Panc1 (cell line): Measurements from ENCODE around the gene PIGZ. TPM values are rescaled to one million over a fixed set of nuclear protein-coding genes. Genes with fewer than 3 reads are reported as not detected.

Source experiments
- ATAC-seq: fragments of 200-7000 bp; cut with Tn5 transposase; 2 replicates; pipeline ENCODE4 v1.9.1; 2020; ENCODE audit warnings: mild to moderate bottlenecking, moderate library complexity
- BruUV-seq: library from RNA; stranded (reverse); fragments of 400-500 nt; replicated peaks from 2 replicates; lab custom pipeline; 2021; lab: Mats Ljungman, UMichigan
- CTCF ChIA-PET: fragments of 300-600 bp; sonication (Branson Sonifier 250); formaldehyde crosslinking; loops from one replicate; lab custom pipeline; 2022; ENCODE audit warnings: antibody characterized with exemption; lab: Charles Lee
- POLR2A ChIA-PET: fragments of 300-600 bp; sonication (Branson Sonifier 250); formaldehyde crosslinking; loops from one replicate; lab custom pipeline; 2022; ENCODE audit warnings: antibody characterized with exemption; lab: Charles Lee
- DNase-seq: peaks from one replicate; pipeline ENCODE4 v3.0.0-alpha.2; 2010; ENCODE audit warnings: low read depth, low spot score
- H3K27ac ChIP-seq: 2 replicates; pipeline ENCODE4 v1.5.1; 2011; ENCODE audit warnings: mild to moderate bottlenecking, low read length, inconsistent platforms
- H3K27me3 ChIP-seq: fragments of 200-500 bp; sonication (Bioruptor generic); 2 replicates; pipeline ENCODE4 v1.6.0; 2014; ENCODE audit warnings: low read length, inconsistent platforms; ENCODE audit not compliant: control insufficient read depth, insufficient read depth
- H3K36me3 ChIP-seq: fragments of 200-500 bp; sonication (Bioruptor generic); 2 replicates; pipeline ENCODE4 v1.5.1; 2014; ENCODE audit warnings: inconsistent platforms, mild to moderate bottlenecking, low read length, moderate library complexity; ENCODE audit not compliant: control insufficient read depth, insufficient read depth
- H3K4me1 ChIP-seq: 2 replicates; pipeline ENCODE4 v1.5.1; 2011; ENCODE audit warnings: inconsistent platforms, mild to moderate bottlenecking, low read length, moderate library complexity; ENCODE audit not compliant: control insufficient read depth, insufficient read depth
- H3K4me3 ChIP-seq, 2 experiments: 2 replicates each; pipeline ENCODE4 v1.5.1; 2011 to 2012; ENCODE audit warnings: low read depth in 2 of 2, low read length in 2 of 2, mild to moderate bottlenecking in 2 of 2, inconsistent platforms in 1 of 2, moderate library complexity in 1 of 2
- H3K9me3 ChIP-seq: fragments of 200-500 bp; sonication (Bioruptor generic); 2 replicates; pipeline ENCODE4 v1.5.1; 2014; ENCODE audit warnings: low read depth, mild to moderate bottlenecking, inconsistent platforms, low read length, moderate library complexity; ENCODE audit not compliant: control insufficient read depth, insufficient read depth
- CTCF ChIP-seq: fragments of 450-650 bp; IDR thresholded peaks from 2 replicates; pipeline ENCODE4 v1.5.1; 2017; ENCODE audit warnings: mild to moderate bottlenecking
- POLR2AphosphoS5 ChIP-seq: IDR thresholded peaks from 2 replicates; pipeline ENCODE4 v1.6.1; 2012; ENCODE audit warnings: mild to moderate bottlenecking, low read depth, low read length, moderate library complexity
- REST ChIP-seq, 2 experiments: IDR thresholded peaks; 2 replicates each; pipeline ENCODE4 v1.6.1; 2011 to 2012; ENCODE audit warnings: low read depth in 2 of 2, control low read depth in 1 of 2, low read length in 1 of 2, mild to moderate bottlenecking in 1 of 2, moderate library complexity in 1 of 2; ENCODE audit not compliant: insufficient read depth in 1 of 2
- SIN3A ChIP-seq: IDR thresholded peaks from 2 replicates; pipeline ENCODE4 v1.6.1; 2012; ENCODE audit warnings: low read depth, mild to moderate bottlenecking, low read length, moderate library complexity, borderline replicate concordance; ENCODE audit not compliant: insufficient read depth
- TCF7L2 ChIP-seq: IDR thresholded peaks from 2 replicates; pipeline ENCODE4 v1.6.1; 2011; ENCODE audit warnings: mild to moderate bottlenecking, low read depth, low read length, inconsistent platforms
- in situ Hi-C: cut with HindIII; loops from 2 replicates; pipeline ENCODE4 v1.10.0; 2016; ENCODE audit warnings: low sequenced_read_pairs, low pct_unique_long_range_greater_than_20kb
- intact Hi-C: fragments of 100-400 bp; cut with micrococcal nuclease; formaldehyde crosslinking; loops from one replicate; pipeline ENCODE4 v1.10.0; 2022; ENCODE audit not compliant: unreplicated experiment
- total RNA-seq: library from RNA; stranded (reverse); gene quantifications from one replicate; pipeline ENCODE4 v1.2.1, GENCODE V29; 2021; ENCODE audit not compliant: unreplicated experiment

PIGZ gene
- total RNA-seq, 1 experiment from 2014 or later, result 6.3 TPM

GRCh38 chr3:196975349-196975748 is 6.7 kb upstream of the PIGZ start:
- no peaks in the 10 kb centered on the region for H3K36me3 ChIP-seq
- no peaks in the 10 kb centered on the region for H3K27me3 ChIP-seq
- H3K27ac ChIP-seq, result no peak overlapping the region
- intact Hi-C loops (loop anchor here (10.0 kb wide), 1 partner anchor 451 kb away; no protein-coding TSS in a partner anchor), in situ Hi-C loops (no loop called here)
- ChIA-PET POLR2A (no interaction called here), CTCF (interaction anchor here (1.8 kb wide), 1 partner anchor 54 kb away, joined by 6 read pairs; the partner anchor contains the start of gene MELTF)
- no peak overlapping the region for H3K4me3 ChIP-seq
- peaks cover under 1% of the 10 kb centered on the region; the same call in 1 of the 2 replicates for H3K4me1 ChIP-seq
- TF ChIP-seq TCF7L2 (no peak), SIN3A (no peak), REST (IDR thresholded peaks at IDR 0.05; ENCODE audit: insufficient read depth in 1 of 2, low read depth in 2 of 2, low read length in 1 of 2) (no peak)
- no peak for ATAC-seq
- no peaks in the 10 kb centered on the region for H3K9me3 ChIP-seq
- no TSS peak for BruUV-seq
- no peak for DNase-seq

- intact Hi-C loops, result loop anchor here (10.0 kb wide), 1 partner anchor 450 kb away; no protein-coding TSS in a partner anchor
- ChIA-PET CTCF (interaction anchor here (1.8 kb wide), 1 partner anchor 55 kb away, joined by 6 read pairs; the partner anchor contains the start of gene MELTF), POLR2A (interaction anchor here (0.6 to 0.7 kb wide), 2 partner anchors 16 to 550 kb away, joined by 5 to 16 read pairs; no protein-coding TSS in a partner anchor)
- H3K36me3 ChIP-seq, result no peaks in the 10 kb centered on the region
- TF ChIP-seq POLR2AphosphoS5 (no peak), SIN3A (no peak), CTCF (no peak), REST (IDR thresholded peaks at IDR 0.05; ENCODE audit: insufficient read depth in 1 of 2, low read depth in 2 of 2, low read length in 1 of 2) (no peak), TCF7L2 (no peak)
- DNase-seq (no peak), ATAC-seq (no peak)
- H3K27me3 ChIP-seq, result no peaks in the 10 kb centered on the region
- peaks cover 5% of the 10 kb centered on the region for H3K4me1 ChIP-seq
- H3K4me3 ChIP-seq, result no peak overlapping the region
- in situ Hi-C loops, result no loop called here
- BruUV-seq, result no TSS peak
- no peak overlapping the region for H3K27ac ChIP-seq
- H3K9me3 ChIP-seq, result no peaks in the 10 kb centered on the region
Observed at GRCh38 chr3:196974661-196975060, 6.0 kb upstream of the PIGZ start.
